Ishikawa (cell line): ENCODE results near the gene COL10A1.

Experiments
- EP300 ChIP-seq: IDR thresholded peaks from 2 replicates; pipeline ENCODE4 v1.6.1; 2012; ENCODE audit warnings: borderline replicate concordance
- FOXM1 ChIP-seq: IDR thresholded peaks from 2 replicates; pipeline ENCODE4 v1.6.1; 2012; ENCODE audit warnings: low read depth, borderline replicate concordance
- YY1 ChIP-seq: IDR thresholded peaks from 2 replicates; pipeline ENCODE4 v1.6.1; 2012; ENCODE audit warnings: low read depth
- ZBTB7A ChIP-seq: IDR thresholded peaks from 2 replicates; pipeline ENCODE4 v1.6.1; 2012; ENCODE audit warnings: low read depth
- TF ChIP-seq, protein P1 (sequence below): IDR thresholded peaks from 2 replicates; pipeline ENCODE4 v1.6.1; 2012

DNA sequence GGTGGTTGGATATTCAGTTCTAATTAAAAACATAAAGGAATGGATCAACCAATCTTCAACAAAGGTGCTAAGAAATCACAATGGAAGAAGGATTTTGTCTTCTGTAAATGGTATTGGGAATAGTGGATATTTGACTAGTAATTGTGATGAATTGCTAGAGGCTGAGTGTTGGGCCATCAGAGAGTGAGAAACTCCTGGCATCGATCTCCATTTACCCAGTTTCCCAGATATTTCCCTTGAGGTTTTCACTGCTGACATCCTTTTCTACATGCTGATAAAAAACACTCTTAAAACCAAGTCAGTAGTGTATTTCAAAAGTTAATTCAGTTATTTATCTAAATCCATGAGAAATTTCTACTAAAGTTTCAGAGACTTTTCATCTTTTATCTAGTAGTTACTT lies 40.4 kb upstream of the COL10A1 start:
- no peak for TF ChIP-seq EP300
- TF ChIP-seq YY1, result no peak
- no peak for TF ChIP-seq FOXM1
- TF ChIP-seq, protein P1, sequence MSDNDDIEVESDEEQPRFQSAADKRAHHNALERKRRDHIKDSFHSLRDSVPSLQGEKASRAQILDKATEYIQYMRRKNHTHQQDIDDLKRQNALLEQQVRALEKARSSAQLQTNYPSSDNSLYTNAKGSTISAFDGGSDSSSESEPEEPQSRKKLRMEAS, result no peak
- TF ChIP-seq ZBTB7A, result no peak
